Liver (tissue), 9 donors: Measurements from ENCODE around the gene SIN3B. TPM values are rescaled to one million over a fixed set of nuclear protein-coding genes. Genes with fewer than 3 reads are reported as not detected.

Experiments
- DNase-seq: peaks from one replicate; pipeline ENCODE4 v3.0.0-alpha.2; 2017; ENCODE audit warnings: low spot score
- H3K27ac ChIP-seq, 2 donors: one replicate each; pipeline ENCODE4 v1.7.0; 2013; ENCODE audit warnings: inconsistent platforms in 2 of 2, low read length in 2 of 2, control low read depth in 1 of 2, low read depth in 1 of 2, mild to moderate bottlenecking in 1 of 2
- H3K27me3 ChIP-seq, 4 donors: one replicate each; pipeline versions ENCODE4 v1.6.1 to v1.7.0; 2013; ENCODE audit warnings: low read length in 3 of 4, inconsistent platforms in 1 of 4, mild to moderate bottlenecking in 1 of 4, moderate library complexity in 1 of 4; ENCODE audit not compliant: control insufficient read depth in 4 of 4, insufficient read depth in 4 of 4
- H3K36me3 ChIP-seq, 4 donors: one replicate each; pipeline versions ENCODE4 v1.6.1 to v1.7.0; 2013; ENCODE audit warnings: low read length in 3 of 4, mild to moderate bottlenecking in 3 of 4, low read depth in 1 of 4, moderate library complexity in 1 of 4; ENCODE audit not compliant: control insufficient read depth in 4 of 4, insufficient read depth in 3 of 4
- H3K4me1 ChIP-seq, 4 donors: one replicate each; pipeline versions ENCODE4 v1.6.1 to v1.7.0; 2013; ENCODE audit warnings: low read length in 3 of 4, mild to moderate bottlenecking in 3 of 4, moderate library complexity in 1 of 4; ENCODE audit not compliant: control insufficient read depth in 4 of 4, insufficient read depth in 4 of 4
- H3K4me3 ChIP-seq, 3 donors: one replicate each; pipeline versions ENCODE4 v1.6.1 to v1.7.0; 2013; ENCODE audit warnings: low read length in 3 of 3, control low read depth in 1 of 3, low read depth in 1 of 3, mild to moderate bottlenecking in 1 of 3
- H3K9ac ChIP-seq, 2 donors: one replicate each; pipeline ENCODE4 v1.7.0; 2013; ENCODE audit warnings: low read length in 2 of 2, mild to moderate bottlenecking in 2 of 2, moderate library complexity in 2 of 2, control low read depth in 1 of 2, low read depth in 1 of 2
- H3K9me3 ChIP-seq, 4 donors: one replicate each; pipeline versions ENCODE4 v1.6.1 to v1.7.0; 2013; ENCODE audit warnings: low read length in 3 of 4; ENCODE audit not compliant: control insufficient read depth in 4 of 4
- ATF3 ChIP-seq: IDR thresholded peaks from 2 replicates; pipeline ENCODE4 v1.6.1; 2016; ENCODE audit warnings: antibody characterized with exemption
- CTCF ChIP-seq: fragments of 150-350 bp; IDR thresholded peaks from 2 replicates; pipeline ENCODE4 v1.5.1; 2017; ENCODE audit warnings: improper control_type of control experiment, low read depth, low read length; ENCODE audit not compliant: missing input control
- EGR1 ChIP-seq, 2 donors: IDR thresholded peaks; 2 replicates each; pipeline ENCODE4 v1.6.1; 2016 to 2018; ENCODE audit warnings: antibody characterized with exemption in 2 of 2, low read depth in 2 of 2
- FOXA1 ChIP-seq: IDR thresholded peaks from 2 replicates; pipeline ENCODE4 v1.6.1; 2016; ENCODE audit warnings: antibody characterized with exemption
- FOXA2 ChIP-seq: IDR thresholded peaks from 2 replicates; pipeline ENCODE4 v1.6.1; 2016; ENCODE audit warnings: antibody characterized with exemption
- GABPA ChIP-seq, 2 donors: IDR thresholded peaks in 1 of 2; conservative IDR thresholded peaks in 1 of 2; 2 replicates each; pipeline ENCODE4 v1.6.1; 2016; ENCODE audit warnings: antibody characterized with exemption in 2 of 2, mild to moderate bottlenecking in 1 of 2, moderate library complexity in 1 of 2
- HNF4A ChIP-seq, 2 donors: conservative IDR thresholded peaks; 2 replicates each; pipeline ENCODE4 v1.6.1; 2016; ENCODE audit warnings: antibody characterized with exemption in 2 of 2, mild to moderate bottlenecking in 2 of 2
- HNF4G ChIP-seq: IDR thresholded peaks from 2 replicates; pipeline ENCODE4 v1.6.1; 2016; ENCODE audit warnings: antibody characterized with exemption
- JUND ChIP-seq, 2 donors: IDR thresholded peaks; 2 replicates each; pipeline ENCODE4 v1.6.1; 2016; ENCODE audit warnings: antibody characterized with exemption in 2 of 2
- MAX ChIP-seq: IDR thresholded peaks from 2 replicates; pipeline ENCODE4 v1.6.1; 2016; ENCODE audit warnings: antibody characterized with exemption
- NR2F2 ChIP-seq: IDR thresholded peaks from 2 replicates; pipeline ENCODE4 v1.6.1; 2016; ENCODE audit warnings: antibody characterized with exemption
- RAD21 ChIP-seq, 2 donors: IDR thresholded peaks; 2 replicates each; pipeline ENCODE4 v1.6.1; 2016; ENCODE audit warnings: antibody characterized with exemption in 2 of 2, mild to moderate bottlenecking in 2 of 2
- REST ChIP-seq: IDR thresholded peaks from 2 replicates; pipeline ENCODE4 v1.6.1; 2016; ENCODE audit warnings: antibody characterized with exemption, mild to moderate bottlenecking
- RXRA ChIP-seq, 2 donors: IDR thresholded peaks; 2 replicates each; pipeline ENCODE4 v1.6.1; 2017 to 2018; ENCODE audit warnings: antibody characterized with exemption in 2 of 2, mild to moderate bottlenecking in 1 of 2
- SP1 ChIP-seq: IDR thresholded peaks from 2 replicates; pipeline ENCODE4 v1.6.1; 2018; ENCODE audit warnings: antibody characterized with exemption, mild to moderate bottlenecking
- TAF1 ChIP-seq: conservative IDR thresholded peaks from 2 replicates; pipeline ENCODE4 v1.6.1; 2016; ENCODE audit warnings: antibody characterized with exemption, mild to moderate bottlenecking
- YY1 ChIP-seq: IDR thresholded peaks from 2 replicates; pipeline ENCODE4 v1.6.1; 2016; ENCODE audit warnings: antibody characterized with exemption, mild to moderate bottlenecking
- ZBTB33 ChIP-seq: IDR thresholded peaks from 2 replicates; pipeline ENCODE4 v1.6.1; 2016; ENCODE audit warnings: antibody characterized with exemption
- WGBS: extraction: QIAGEN DNeasy Blood & Tissue Kit; methylation state at CpG from one replicate; pipeline ENCODE4 v1.1.7; 2013; 5-methylcytosine and 5-hydroxymethylcytosine counted together
- polyA plus RNA-seq, 2 donors: library from polyadenylated mRNA; stranded (reverse) in 1 of 2; unstranded in 1 of 2; fragments of 200-250 nt in 1 of 2; fragments of >200 nt in 1 of 2; fragmentation: Nextera tagmentation in 1 of 2; extraction: Ambion mirVana in 1 of 2; gene quantifications; one replicate each; pipeline versions ENCODE4 v1.2.1 to v1.2.3, GENCODE V29; 2013 to 2015
- total RNA-seq, 2 donors: library from RNA; depleted of rRNA; stranded (reverse); fragments of >200 nt; gene quantifications; one replicate each; pipeline ENCODE4 v1.2.3, GENCODE V29; 2014
- donor health status: healthy.
- donor health status: healthy.
- donor health status: healthy.
- donor health status: healthy.
- donor health status: healthy.

The SIN3B gene
- total and polyA plus RNA-seq, 4 donors = 6.1 to 17.1 (median 8.6) TPM

GRCh38 chr19:16814526-16815100, 14.6 kb upstream of the SIN3B start:
- Histone ChIP-seq H3K9ac (no peak overlapping the region), H3K4me3 (no peak overlapping the region), H3K9me3 (peaks cover 0 to 14% (median 0%) of the 10 kb centered on the region in 4 donors), H3K4me1 (no peaks in the 10 kb centered on the region), H3K27ac (no peak overlapping the region), H3K36me3 (no peaks in the 10 kb centered on the region), H3K27me3 (no peaks in the 10 kb centered on the region)
- no peak for DNase-seq
- 11% methylated on average over 1 of the region's 1 CpG for WGBS
- TF ChIP-seq SP1 (no peak), HNF4A (conservative IDR thresholded peaks at IDR 0.05) (no peak), RXRA (IDR thresholded peaks at IDR 0.05) (no peak), FOXA2 (no peak), NR2F2 (no peak), JUND (IDR thresholded peaks at IDR 0.05) (no peak), RAD21 (IDR thresholded peaks at IDR 0.05) (no peak), ZBTB33 (no peak), TAF1 (no peak), MAX (no peak), CTCF (no peak), HNF4G (no peak), FOXA1 (no peak), YY1 (no peak), GABPA (IDR thresholded peaks at IDR 0.05 in 1 of 2, conservative IDR thresholded peaks at IDR 0.05 in 1 of 2) (no peak), ATF3 (no peak), EGR1 (IDR thresholded peaks at IDR 0.05; ENCODE audit: low read depth in 2 of 2) (no peak), REST (no peak)
